Measurements from ENCODE around the gene SEMA4G.

The SEMA4G gene

GRCh38 chr10:100989088-100989487, 19.8 kb downstream of the SEMA4G start:
- no peak for DNase-seq

GRCh38 chr10:100993986-100994708, 24.8 kb downstream of the SEMA4G start:
- DNase-seq: no peak

GRCh38 chr10:100995181-100995580, 25.9 kb downstream of the SEMA4G start:
- DNase-seq: no peak

GRCh38 chr10:100996678-100997359, 27.5 kb downstream of the SEMA4G start:
- DNase-seq: peak; percentile 49

GRCh38 chr10:100997360-100998182, 28.3 kb downstream of the SEMA4G start:
- peak; percentile 75 for DNase-seq

- DNase-seq: peak; percentile 68
Measured at GRCh38 chr10:100998183-100998990, 29.1 kb downstream of the SEMA4G start.

- DNase-seq: peak; percentile 80
Measured at GRCh38 chr10:100998991-100999741, 29.9 kb downstream of the SEMA4G start.

- no peak for DNase-seq
Measured at GRCh38 chr10:100999742-101000126, 30.4 kb downstream of the SEMA4G start, which contains the start of gene LZTS2. LZTS2 (plus strand) TSS chr10:100999808; CDS start chr10:101002539, 2,731 bp downstream.

- no peak for DNase-seq
Measured at GRCh38 chr10:101000127-101000914, 31.0 kb downstream of the SEMA4G start.

- DNase-seq: no peak
Measured at GRCh38 chr10:101000915-101001658, 31.8 kb downstream of the SEMA4G start.

- no peak for DNase-seq
Measured at GRCh38 chr10:101001659-101002035, 32.3 kb downstream of the SEMA4G start.

GRCh38 chr10:101002456-101002855, 33.2 kb downstream of the SEMA4G start:
- no peak for DNase-seq

- DNase-seq: no peak
Measured at GRCh38 chr10:101003639-101004206, 34.4 kb downstream of the SEMA4G start.

- no peak for DNase-seq
Measured at GRCh38 chr10:101005361-101005760, 36.1 kb downstream of the SEMA4G start.

GRCh38 chr10:101005869-101006567, 36.7 kb downstream of the SEMA4G start:
- no peak for DNase-seq

GRCh38 chr10:101006593-101007098, 37.3 kb downstream of the SEMA4G start:
- DNase-seq: no peak

- DNase-seq: no peak
Measured at GRCh38 chr10:101007099-101007711, 37.9 kb downstream of the SEMA4G start.
